Cerebellar cortex (tissue), 1 donor: ENCODE data around the gene PHLDB3.
"Not testable (repeated sequence)": the region's sequence is repeated elsewhere in the genome, so short reads cannot be mapped to it uniquely, and the experiment has no call there.

Experiments
- DNase-seq: peaks from one replicate; pipeline ENCODE4 v3.0.0-alpha.2; 2015; ENCODE audit warnings: low spot score

The PHLDB3 gene

DNA sequence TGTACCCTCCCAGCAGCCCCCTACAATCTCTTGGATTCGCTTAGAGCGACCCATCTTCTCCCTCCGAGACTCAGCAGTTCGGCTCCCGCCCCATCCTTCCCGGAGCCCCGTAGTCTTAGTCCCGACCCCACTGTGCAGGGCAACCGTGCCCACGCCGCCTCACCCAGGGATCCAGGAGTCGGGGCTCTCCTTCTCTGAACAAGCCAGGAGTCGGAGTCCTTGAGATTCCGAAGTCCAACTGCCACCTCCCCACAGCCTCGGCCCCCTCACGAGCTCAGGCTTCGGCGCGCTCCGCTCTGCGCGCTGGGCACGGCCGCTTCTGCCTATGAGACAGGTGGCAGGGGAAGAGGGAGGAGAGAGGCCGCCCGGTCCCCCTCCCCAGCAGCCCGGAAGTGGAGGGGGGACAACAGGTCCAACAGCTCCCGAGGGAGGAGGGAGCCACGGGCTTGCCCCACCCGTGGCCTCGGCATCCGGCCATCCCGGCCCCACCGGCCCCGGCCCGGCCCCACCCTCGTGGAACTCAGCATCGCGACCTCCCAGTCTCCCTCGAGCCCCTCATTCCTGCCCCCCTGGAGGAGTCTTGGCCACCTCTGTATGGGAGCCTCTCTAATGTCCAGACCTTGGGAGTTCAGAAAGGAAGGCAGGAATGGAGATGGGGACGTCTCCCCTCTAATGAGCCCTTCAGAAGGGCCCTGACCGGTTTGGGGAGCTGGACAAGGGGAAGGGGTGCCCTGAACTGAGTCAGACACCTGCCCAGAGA lies at the start of gene PHLDB3:
PHLDB3 (minus strand) TSS at position 321 of the 760 bp plus-strand sequence. CDS start 628 bp downstream, outside the sequence.
- peak; percentile 47 for DNase-seq

DNA sequence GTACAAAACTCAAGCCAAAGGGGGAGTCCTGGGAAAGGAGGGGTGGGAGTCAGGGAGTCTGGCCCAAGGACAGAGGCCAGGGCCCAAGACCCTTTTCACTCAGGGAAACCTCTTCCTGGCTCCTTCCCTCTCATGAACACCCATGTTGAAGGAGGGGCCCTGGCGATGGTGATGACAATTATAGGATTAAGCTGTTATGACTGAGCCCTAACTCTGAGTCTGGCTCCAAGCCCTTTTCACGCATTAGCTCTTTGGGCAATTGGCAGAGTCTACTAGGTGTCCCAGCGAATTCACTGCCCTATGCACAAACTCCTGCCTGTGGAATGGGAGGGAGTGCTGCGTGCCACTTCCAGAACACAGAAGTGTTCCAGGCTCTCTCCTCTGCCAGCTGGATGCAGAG lies 49.1 kb upstream of the PHLDB3 start:
- no peak for DNase-seq

DNA sequence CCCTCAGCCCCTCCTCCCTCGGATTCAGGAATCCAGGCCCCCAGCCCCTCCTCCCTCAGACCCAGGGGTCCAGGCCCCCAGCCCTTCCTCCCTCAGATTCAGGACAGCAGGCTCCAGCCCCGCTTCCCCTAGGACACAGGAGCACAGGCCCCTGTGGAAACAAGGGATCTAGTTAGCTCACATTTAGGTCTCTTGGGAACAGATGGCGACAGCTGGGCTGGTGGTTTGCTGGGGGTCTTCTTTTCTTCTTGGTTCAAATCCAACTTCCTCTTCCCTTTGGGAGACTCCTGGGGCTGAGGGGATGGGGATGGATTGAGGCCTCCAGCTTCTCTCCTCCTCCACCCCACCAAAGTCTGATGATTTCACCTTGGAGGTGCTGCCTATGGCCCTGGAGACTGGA lies 48.1 kb upstream of the PHLDB3 start:
- no peak for DNase-seq

DNA sequence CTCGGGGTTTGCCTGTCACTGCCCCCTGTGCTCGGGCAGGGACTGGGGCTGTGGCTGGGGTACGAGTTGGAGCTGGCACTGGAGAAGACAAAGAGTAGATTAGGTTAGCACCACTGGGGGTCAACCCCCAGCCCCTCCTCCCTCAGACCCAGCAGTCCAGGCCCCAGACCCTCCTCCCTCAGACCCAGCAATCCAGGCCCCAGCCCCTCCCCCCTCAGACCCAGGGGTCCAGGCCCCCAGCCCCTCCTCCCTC lies 47.6 kb upstream of the PHLDB3 start:
- DNase-seq = no peak

DNA sequence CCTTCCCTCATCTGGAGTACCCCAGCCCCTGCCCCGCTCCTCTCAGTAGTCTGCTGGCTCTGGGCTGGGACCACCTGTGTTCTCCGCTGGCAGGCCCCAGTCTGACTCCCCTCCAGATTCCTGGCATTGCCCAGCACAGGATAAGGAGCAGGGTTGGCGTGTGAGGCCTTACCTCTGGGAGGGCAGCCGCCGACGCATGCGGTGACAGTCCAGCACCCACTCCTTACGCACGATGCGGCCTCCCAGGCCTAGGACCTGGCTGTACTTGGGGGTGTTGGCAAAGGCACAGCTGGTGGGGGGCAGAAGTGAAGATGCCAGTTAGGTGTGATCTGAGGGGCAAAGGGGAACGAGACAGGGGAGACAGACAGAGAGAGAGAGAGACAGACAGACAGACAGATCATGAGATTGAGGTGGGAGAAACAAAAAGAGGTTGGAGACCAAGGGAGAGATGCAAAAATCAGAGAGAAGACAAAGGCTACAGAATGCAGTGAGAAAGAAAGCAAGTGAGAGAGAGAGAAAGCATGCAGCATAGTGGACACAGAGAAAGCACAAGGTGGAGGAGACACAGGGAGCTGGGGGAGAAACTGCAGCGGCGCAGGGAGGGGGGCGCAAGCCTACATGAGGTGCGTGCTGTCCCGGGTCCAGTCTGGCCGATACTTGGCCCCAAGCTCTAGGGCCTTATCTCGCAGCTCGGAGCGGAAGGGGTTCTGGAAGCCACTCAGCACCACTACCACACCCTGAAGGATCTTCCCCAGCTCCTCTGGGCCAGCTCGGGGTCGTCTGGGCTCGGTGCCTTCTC lies 47.1 kb upstream of the PHLDB3 start:
- no peak for DNase-seq

DNA sequence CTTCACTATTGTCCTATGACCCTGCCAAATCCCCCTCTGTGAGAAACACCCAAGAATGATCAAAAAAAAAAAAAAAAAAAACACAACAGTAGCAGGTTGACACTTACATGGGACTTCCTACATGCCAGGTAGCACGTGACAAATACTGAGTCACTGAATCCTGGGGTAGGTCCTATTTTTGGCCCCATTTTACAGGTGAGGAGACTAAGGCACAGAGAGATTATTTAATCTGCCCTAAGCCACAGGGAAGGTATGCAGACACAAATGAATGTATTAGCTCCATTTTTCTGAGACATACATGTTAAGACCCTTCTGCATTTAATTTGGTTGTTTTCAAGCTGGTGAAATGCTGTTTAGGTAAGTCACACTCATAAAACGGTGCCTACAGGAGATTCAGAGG lies 44.2 kb upstream of the PHLDB3 start:
- DNase-seq = no peak

DNA sequence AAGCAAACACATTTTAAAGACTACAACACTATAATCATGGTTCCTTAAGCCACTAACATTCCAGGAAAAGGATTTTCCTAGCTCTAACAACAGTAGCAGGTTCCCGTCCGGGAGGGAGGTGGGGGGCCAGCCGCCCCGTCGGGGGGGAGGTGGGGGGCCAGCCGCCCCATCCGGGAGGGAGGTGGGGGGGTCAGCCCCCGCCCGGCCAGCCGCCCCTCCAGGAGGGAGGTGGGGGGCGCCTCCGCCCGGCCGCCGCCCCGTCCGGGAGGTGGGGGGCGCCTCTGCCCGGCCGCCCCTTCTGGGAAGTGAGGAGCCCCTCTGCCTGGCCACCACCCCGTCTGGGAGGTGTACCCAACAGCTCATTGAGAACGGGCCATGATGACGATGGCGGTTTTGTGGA lies 43.4 kb upstream of the PHLDB3 start:
- not testable (repeated sequence) for DNase-seq

DNA sequence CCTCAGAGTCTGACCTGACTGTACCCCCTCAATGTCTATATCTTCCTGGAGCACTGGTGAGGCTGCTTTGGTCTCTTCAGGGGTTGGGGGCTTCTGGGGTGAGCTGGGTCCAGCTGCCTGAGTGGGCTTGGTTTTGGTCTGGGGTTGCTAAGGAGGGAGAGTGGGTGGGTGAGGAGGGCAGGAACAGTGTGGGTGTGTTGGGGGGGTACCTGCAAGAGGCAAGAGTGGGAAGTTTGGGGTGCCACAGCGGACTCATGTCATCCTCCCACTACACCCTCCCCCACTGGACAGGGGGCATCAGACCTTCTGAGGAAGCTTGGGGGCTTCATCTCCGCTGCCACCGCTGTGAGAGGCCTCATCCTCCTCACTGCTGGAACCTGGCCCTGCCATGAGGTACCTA lies 42.0 kb upstream of the PHLDB3 start:
- no peak for DNase-seq

DNA sequence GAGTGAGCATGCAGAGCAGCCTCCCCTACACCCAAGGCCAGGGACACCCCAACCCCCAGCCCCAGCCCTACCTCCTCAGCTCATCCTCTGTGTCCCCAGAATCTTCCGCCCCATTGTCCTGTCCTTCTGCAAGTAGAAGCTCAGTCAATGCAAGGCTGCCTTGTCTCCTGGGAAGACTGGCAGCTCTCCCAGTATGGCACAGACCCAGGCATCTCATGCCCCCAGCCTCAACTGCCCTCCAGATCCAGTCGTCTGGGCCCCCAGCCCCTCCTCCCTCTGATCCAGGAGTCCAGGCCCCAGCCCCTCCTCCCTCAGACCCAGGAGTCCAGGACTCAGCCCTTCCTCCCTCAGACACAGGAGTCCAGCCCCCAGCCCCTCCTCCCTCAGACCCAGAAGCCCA lies 41.4 kb upstream of the PHLDB3 start:
- DNase-seq = no peak

DNA sequence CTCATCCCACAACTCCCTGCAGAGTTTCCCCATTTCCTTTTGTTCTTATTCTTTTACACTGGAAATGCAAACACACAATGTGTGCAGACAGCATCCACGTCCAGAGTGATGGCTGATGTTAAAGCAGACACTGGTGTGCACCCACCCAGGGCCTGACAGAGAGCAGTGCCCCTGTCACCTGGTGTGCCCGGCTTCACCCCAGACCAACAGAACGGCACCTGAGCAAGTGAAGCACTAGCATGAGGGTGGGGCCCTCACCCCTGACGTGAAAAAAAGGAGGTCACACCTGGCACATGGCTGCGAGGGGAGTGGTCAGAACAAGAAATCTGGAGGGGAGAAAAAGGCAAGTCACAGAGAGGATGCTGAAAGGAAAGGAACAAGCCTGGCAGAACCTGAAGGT lies 40.7 kb upstream of the PHLDB3 start:
- DNase-seq = no peak

DNA sequence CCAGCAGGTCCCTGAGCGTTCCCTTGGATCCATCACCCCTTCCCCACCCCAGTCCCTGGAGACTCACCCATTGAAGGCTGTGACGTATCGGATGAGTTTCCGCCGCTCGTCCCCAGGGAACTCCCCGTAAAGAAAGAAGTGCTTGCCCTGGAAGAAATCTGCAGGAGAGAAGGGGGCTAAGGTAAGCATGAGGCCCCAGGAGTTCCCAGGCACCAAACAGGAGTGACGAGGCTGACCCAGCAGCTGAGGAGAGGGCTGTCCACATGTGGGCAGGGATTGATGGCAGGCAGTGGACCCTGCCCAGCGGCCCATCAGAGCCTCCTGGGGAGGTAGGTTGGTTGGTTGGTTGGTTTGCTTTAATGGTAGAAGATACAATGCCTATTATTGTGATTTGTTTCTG lies 39.5 kb upstream of the PHLDB3 start:
- no peak for DNase-seq

DNA sequence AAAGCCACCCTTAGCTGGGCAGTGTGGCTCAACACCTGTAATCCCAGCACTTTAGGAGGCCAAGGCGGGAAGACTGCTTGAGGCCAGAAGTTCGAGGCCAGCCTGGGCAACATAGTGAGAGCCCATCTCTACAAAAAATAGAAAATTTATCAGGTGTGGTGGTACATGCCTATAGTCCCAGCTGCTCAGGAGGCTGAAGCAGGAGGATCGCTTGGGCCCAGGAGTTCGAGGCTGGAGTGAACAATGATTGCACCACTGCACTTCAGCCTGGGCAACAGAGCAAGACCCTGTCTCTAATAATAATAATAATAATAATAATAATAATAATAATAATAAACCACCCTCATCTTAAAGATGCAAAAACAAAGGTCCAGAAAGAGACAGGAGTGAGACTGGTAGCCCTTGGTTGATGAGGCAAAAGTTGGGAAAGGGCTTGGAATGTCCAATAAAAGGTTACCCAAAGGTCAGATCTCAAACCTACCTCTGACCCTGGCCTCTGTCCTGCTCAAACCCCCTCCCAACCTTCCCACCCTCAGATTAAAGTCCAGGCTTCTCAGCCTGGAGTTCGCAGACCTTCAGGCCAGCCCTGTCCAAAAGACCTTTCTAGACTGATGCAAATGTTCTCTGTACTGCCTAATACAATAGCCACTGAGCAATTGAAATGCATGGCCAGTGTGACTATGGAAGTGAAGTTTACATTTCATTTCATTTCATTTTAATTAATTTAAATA lies 37.5 kb upstream of the PHLDB3 start:
- no peak for DNase-seq

DNA sequence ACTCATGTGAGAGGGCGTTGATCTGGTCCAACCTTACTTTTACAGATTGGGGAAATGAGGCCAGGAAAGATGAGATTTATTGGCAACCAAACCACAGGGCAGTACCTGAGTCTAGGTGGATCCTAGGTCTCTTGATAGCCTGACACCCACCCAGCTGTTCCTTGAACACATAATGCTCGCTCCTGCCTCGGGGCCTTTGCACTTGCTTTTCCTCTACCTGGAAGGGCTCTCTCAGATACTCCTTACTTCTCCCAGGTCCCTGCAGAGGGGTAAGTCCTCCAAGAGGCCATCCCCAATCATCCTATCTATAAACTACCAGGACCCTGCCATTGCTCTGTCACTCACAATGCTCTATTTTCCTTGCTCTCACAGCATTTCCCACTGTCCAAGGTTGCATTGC lies 35.8 kb upstream of the PHLDB3 start:
- no peak for DNase-seq

DNA sequence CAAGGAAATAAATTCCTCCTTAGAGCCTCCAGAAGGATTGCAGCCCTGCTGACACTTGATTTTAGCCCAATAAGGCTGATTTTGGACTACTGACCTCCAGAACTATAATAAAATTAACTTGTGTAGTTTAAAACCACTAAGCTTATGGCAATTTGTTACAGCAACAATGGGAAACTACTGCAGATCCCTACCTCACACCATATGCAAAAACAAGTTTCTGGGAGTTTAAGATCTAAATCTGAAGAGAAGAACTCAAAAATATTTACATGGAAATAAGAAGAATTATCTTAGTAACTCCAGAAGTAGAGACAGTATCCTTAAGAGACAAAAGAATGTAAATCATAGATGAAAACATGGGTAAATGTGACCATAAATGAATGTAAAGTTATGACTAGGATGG lies 34.4 kb upstream of the PHLDB3 start:
- no peak for DNase-seq

DNA sequence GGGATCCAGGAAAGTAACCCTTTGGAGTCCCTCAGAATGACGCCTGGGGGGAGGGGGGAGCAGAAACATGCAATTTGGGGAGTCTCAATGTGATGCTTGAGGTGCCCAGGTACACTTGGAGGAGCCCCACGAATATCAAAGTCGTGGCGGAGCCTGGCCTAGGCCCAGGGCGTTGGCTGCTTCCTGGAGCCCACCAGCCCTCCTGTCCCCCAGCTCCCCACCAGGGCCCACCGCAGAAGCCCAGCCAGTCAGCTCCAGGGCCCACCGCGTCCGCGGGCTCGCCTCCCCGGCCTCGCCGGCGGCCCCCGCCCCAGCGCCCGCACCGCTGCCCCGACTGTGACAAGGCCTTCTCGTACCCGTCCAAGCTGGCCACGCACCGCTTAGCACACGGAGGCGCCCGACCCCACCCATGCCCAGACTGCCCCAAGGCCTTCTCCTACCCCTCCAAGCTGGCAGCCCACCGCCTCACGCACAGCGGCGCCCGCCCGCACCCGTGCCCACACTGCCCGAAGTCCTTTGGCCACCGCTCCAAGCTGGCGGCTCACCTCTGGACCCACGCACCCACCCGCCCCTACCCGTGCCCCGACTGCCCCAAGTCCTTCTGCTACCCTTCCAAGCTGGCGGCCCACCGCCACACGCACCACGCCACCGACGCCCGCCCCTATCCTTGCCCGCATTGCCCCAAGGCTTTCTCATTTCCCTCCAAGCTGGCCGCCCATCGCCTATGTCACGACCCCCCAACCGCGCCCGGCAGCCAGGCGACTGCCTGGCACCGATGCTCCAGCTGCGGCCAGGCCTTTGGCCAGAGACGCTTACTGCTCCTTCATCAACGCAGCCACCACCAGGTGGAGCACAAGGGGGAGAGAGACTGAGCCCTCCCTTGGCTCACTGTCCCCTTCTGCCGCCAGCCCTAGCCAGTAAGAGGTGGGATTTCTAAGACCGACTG lies 30.5 kb upstream of the PHLDB3 start:
- peak; percentile 89 for DNase-seq

DNA sequence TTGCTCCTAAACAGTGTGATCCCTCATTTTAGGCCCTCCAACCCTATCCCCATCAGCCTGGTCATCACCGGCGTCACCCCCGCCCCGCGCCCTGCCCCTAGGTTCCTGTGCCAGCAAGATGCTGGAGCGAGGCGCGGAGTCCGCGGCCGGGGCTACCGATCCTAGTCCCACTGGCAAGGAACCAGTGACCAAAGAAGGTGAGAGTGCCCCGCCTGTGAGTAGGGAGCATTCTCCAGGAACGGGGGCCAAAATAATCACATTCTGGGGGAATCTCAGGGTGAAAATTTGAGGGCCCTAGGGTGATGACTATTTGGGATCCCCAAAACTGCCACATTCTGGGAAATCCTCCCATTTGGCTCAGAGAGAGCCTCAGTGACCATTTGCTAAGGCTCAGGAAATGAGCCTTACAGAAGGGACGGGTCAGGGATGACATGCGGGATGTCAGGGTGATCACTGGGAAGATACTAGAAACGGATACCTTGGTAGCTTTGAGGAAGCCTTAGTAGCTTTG lies 29.8 kb upstream of the PHLDB3 start:
- DNase-seq = no peak

DNA sequence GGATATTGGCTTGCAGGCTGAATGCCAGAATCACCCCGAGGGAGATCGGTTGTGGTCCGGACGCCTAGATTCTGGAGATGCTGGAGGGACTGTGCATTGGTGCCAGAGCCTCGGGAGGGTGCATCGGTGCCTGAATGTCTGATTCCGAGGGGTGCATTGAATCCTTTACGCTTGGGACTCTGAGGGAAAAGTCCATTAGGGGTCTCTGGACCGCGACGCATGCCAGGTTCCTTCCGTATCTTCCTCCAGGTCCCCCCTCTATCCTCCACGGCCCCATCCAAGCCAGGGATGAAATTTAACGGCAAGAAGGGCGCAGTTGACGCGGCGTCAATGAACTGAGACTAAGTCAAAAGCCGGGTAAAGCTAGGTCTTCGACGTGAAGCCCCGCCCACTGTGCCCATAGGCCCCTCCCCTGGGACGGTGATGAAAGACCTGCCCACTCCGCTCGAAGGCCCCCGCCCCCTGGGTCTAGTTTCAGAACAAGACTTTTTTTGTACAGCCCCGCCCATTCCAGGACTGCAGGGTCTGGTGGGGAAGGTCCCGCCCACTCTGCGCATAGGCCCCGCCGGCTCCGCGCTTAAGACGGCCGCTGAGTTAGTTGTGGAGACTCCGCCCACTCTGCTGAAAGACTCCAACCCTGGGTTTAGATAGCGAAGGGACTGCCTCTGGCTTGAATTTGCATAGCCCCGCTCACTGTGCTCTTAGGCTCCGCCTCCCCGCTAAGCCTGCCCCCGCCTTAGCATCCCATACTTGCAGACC lies 29.2 kb upstream of the PHLDB3 start:
- peak; percentile 99 for DNase-seq

DNA sequence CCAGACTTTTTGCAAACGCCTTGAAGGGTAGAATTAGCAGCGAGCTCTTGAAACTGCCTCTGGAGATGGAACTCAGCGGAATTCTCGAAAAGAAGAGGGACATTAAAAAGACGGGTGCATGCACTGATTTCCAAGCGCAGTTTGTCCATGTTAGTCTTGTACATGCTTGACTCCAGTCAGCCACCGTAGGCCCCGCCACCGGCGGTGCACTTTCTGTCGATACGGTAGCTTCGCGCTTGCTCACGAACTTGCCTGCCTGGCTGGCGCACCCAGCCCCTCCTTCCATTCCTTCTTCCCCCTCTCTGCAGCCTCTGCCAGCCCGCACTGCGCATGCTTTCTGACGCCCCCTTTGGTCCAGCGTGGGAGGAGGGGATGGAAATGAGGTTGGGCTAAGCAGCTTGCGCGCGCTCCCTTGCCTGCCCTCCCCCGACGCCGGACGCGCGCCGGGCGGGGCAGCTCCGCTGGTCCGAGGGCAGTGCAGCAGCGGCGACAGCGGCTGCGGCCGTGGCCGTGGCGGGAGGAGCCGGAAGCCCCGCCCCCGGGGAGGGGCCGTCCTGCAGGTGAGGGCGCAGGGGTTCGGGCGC lies 28.5 kb upstream of the PHLDB3 start, which contains the start of gene ZNF575:
ZNF575 (plus strand) TSS at position 227 of the 584 bp plus-strand sequence. CDS start 1,235 bp downstream, outside the sequence.
- DNase-seq = peak; percentile 96

DNA sequence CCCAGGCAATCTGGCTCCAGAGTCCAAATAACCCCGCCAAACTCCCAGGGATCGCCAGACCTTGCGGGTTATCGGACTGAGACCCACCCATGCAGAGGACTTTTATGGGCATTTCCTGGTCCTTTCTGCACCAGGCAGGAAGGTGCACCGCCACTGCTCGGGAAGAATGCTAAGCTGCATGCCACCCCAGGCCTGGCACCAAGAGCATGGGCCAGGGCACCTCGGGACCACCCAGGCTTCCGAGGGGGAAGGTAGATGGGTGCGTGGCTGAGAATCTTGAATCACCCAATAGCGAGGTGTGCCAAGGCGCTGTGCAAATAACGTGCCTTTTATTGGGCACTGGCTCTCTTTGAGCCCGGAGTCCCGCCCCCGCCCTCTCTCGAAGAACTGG lies 28.0 kb upstream of the PHLDB3 start:
- DNase-seq = no peak

DNA sequence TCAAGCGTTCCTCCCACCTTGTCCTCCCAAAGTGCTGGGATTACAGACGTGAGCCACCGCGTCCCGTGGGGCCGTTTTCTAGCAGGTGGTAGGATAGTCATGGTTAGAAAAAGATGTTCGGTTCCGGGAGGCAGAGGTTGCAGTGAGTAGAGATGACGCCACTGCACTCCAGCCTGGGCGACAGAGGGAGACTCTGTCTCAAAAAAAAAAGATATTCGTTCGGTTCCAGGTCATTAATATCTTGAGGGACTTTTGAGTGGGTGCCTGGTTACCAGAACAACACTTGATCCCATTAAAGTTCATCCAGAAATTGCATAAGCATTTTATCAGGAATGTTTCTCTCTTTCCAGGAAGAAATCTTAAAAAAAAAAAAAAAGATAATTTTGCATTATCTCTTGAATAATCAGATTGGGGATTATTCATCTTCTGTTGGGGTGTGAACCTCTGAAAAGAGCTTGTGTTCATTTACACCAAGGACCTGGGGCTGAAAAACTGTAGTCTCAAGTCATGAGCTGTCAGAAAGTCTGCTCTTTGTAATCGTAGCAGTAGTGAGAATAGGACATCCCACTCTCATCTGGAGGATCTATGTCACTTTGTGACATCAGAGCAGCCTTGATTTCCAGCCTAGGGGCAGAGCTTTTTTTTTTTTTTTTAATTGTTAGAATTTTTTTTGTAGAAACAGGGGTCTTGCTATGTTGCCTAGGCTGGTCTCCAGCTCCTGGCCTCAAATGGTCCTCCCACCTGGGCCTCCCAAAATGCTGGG lies 23.5 kb upstream of the PHLDB3 start:
- no peak for DNase-seq
